HG03066 (cell line): Measurements from ENCODE around the gene RSPH3.

Source experiments
- ATAC-seq: cut with Tn5 transposase; IDR thresholded peaks from one replicate; pipeline ENCODE4 v1.9.1; 2021; ENCODE audit warnings: low read depth; ENCODE audit not compliant: unreplicated experiment

Gene RSPH3

GRCh38 chr6:158938811-158939254, 61.2 kb downstream of the RSPH3 start:
- ATAC-seq = no peak

- no peak for ATAC-seq
Measured at GRCh38 chr6:158938220-158938619, 61.8 kb downstream of the RSPH3 start.

GRCh38 chr6:158934157-158934556, 65.8 kb downstream of the RSPH3 start:
- ATAC-seq = no peak

- ATAC-seq = no peak
Measured at GRCh38 chr6:158933079-158933595, 66.9 kb downstream of the RSPH3 start.

DNA sequence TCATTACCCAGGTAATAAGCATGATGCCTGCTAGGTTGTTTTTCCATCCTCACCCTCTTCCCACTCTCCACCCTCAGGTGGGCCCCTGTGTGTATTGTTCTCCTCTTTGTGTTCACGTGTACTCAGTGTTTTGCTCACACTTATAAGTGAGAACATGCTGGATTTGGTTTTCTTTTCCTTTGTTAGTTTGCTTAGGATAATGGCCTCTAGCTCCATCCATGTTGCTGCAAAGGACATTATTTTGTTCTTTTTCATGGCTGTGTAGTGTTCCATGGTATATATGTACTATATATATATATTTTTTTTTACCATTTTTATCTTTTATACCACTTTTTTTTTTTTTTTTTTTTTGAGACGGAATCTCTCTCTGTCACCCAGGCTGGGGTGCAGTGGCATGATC, 71.9 kb downstream of the RSPH3 start:
- ATAC-seq = no peak

DNA sequence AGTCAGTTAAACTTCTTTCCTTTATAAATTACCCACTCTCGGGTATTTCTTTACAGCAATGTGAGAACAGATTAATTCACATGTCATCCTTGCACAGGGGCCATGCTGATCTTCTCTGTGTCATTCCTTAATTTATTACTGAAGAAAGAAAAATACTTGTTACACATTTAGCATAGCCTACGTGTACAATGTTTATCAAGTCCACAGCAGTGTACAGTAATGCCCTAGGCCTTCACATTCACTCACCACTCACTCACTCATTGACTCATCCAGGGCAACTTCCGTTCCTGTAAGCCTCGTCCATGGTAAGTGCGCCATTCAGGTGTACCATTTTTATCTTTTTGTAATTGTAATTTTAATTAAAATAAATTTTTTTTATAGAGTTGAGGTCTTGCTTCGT, 73.6 kb downstream of the RSPH3 start:
- no peak for ATAC-seq

- no peak for ATAC-seq
Measured at GRCh38 chr6:158924499-158925455, 75.2 kb downstream of the RSPH3 start.

GRCh38 chr6:158923805-158924498, 76.0 kb downstream of the RSPH3 start:
- no peak for ATAC-seq
